GM19351 (cell line): ENCODE data around the gene OAF.

Experiments
- ATAC-seq: cut with Tn5 transposase; IDR thresholded peaks from one replicate; pipeline ENCODE4 v1.9.1; 2021; ENCODE audit warnings: mild to moderate bottlenecking, moderate library complexity; ENCODE audit not compliant: unreplicated experiment

The OAF gene

GRCh38 chr11:120221115-120221752, 10.4 kb downstream of the OAF start:
- ATAC-seq, result no peak

GRCh38 chr11:120222916-120223315, 12.1 kb downstream of the OAF start:
- no peak for ATAC-seq

GRCh38 chr11:120223793-120224192, 13.0 kb downstream of the OAF start:
- no peak for ATAC-seq

GRCh38 chr11:120224361-120224760, 13.5 kb downstream of the OAF start:
- no peak for ATAC-seq

- ATAC-seq, result no peak
Measured at GRCh38 chr11:120224972-120225909, 14.4 kb downstream of the OAF start.

- no peak for ATAC-seq
Measured at GRCh38 chr11:120226242-120226641, 15.4 kb downstream of the OAF start.

- ATAC-seq, result no peak
Measured at GRCh38 chr11:120226714-120227113, 15.9 kb downstream of the OAF start.

GRCh38 chr11:120227228-120227852, 16.5 kb downstream of the OAF start:
- no peak for ATAC-seq

- ATAC-seq, result no peak
Measured at GRCh38 chr11:120228794-120229384, 18.1 kb downstream of the OAF start.

- no peak for ATAC-seq
Measured at GRCh38 chr11:120229451-120230424, 18.9 kb downstream of the OAF start.

GRCh38 chr11:120230433-120231071, 19.7 kb downstream of the OAF start:
- no peak for ATAC-seq

- ATAC-seq, result no peak
Measured at GRCh38 chr11:120231963-120232362, 21.1 kb downstream of the OAF start.

GRCh38 chr11:120233207-120233803, 22.5 kb downstream of the OAF start:
- no peak for ATAC-seq

- peak; percentile 54 for ATAC-seq
Measured at GRCh38 chr11:120235024-120235628, 24.3 kb downstream of the OAF start.

GRCh38 chr11:120236169-120237107, 25.6 kb downstream of the OAF start:
- ATAC-seq, result no peak

GRCh38 chr11:120238968-120239620, 28.3 kb downstream of the OAF start:
- no peak for ATAC-seq
